DMS79 (cell line): ENCODE measurements around the gene ZNF827.
"Not testable (repeated sequence)": the region's sequence is repeated elsewhere in the genome, so short reads cannot be mapped to it uniquely, and the experiment has no call there.

Source experiments
- DNase-seq: peaks from one replicate; lab custom pipeline; 2025; lab: John Stamatoyannopoulos, UW

The ZNF827 gene

DNA sequence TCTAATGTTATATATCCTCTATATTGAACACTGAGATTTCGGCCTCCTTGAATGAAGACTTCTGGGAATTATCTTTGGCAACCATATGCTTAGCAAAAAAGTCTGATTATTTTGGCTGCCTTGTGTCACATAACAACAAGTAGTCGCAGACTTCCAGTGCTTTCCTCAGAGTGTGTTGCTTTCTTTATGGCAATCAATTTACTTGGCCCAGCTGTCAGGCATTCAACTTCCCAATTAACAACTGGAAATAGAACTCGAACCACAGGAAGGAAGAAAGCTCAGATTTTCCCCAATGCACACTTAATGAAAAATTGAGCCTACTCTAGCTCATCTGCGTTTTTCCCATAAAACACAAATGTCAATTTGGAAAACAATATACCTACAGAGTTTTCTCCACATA is 71.6 kb downstream of the ZNF827 start:
- DNase-seq, result no peak

DNA sequence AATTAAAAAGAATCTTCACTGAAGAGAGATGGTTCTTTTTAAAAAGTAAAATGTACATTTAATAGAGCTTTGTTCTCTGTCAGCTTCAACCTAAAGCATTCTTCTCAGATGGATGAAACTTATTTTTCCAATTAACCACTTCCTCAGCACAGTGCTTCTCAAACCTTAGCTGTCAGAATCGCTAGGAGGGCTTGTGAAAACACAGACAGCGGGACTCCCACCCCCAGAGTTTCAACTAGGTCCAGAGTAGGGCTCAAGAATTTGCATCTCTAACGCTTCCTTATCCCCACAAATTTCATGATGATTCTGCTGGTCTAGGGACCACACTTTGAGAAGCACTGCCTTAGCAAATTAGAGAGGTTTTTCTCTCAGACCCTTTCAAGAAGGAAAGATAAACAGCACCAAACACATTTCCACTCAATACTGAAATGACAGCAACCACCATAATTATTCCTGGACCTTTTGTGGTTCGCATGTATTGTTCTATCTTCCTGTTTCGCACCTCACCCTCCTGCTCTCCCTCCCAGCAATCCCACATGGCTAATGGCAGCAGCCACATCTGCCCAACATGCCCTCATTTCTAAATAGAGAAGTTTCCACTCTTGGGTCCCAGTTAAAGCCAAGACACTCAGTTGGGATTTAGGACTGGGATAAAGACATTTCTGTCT is 73.2 kb downstream of the ZNF827 start:
- DNase-seq, result no peak

DNA sequence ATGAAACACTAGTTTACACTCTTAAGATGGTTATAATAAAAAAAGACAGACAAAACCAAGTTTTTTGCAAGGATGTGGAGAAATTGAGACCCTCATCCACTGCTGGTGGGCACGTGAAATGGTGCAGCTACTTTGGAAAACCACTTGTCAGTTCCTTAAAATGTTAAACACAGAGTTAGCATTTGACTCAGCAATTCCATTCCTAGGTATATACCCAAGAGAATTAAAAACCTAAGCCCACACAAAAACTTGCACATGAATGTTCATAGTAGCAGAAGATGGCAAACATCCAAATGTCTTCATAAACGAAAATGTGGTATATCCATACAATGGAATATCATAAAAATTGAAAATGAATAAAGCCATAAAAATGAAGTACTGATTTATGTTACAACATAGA is 75.4 kb downstream of the ZNF827 start:
- DNase-seq, result no peak

DNA sequence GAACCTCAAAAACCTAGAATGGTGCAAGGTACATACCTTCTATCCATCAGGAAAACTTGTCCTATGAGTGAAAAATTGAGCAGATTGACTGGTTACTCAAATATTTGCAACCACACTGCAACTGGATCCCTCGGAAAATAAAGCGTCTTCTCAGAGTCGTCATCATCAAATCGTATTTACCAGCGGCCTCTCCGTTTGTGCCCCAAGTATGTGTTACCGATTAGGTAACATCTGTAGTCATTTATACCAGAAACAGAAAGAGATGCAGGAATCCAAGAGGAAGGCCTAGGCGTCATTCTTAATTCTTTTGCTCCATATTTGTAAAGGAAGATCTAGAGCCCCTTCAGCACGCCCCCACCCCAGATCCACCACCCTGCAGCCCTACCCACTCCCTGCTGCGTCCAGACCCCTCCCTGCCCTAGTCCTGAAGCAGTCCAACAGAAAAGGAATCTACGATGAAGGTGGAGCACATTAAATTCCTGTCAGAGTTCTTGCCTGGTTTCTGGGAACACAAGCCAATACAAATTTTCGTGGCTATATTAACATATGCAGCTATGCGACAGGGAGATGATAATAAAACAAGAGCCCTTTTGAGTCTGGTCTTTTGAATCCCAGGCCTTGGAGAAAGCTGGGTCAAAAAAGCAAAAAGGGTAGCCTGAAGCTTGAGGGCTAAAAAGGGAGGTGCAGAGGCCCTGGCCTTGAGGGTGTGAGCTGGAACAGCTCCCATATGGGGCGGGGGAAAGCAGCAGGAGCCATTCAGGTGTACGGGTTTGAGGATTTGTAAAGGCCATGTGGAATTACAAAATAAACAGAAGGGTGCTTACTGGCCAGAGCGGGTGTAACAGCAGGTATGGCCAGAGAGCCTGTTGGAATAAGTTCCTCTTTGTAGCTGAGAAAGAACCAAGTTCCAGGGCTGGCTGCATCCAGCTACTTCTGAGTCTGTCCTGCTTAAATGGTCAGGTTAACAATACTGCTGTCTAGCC is 77.0 kb downstream of the ZNF827 start:
- DNase-seq, result no peak

DNA sequence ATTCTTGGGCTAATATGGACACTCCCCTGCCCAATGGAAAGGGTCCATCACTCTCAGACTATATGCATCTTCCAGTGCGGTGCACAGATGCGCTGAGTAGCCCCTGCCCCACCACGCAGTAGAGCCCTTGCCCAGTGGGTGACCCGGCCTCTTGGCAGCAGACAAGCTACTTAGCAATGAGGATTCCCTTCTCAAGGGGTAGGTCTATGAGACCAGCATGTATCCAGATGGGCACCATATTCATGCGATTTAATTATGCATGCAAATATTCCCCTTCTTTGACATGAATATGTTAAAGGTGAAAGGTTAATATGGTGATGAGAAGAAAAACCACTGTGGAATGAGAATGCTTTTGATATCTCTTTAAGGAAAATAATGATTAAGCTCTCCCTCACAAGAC is 77.7 kb downstream of the ZNF827 start:
- no peak for DNase-seq

DNA sequence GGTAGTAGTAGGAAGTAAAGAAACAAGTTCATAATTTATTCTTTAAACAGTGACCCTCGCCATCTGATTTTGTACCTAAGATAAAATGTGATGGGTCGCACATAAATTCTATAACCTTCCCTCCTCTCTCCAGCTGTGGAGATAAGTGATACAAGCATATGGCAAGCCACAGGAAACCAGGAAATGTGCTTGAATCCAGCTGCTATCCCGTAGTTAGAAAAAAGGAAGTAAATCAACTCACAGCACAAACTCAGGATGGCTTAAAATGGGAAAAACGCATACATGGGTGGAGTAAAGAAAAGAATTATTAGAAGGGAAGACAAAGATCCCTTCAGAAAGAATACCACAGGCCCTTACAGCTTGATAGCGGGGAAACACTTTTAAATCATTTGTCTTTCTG is 78.2 kb downstream of the ZNF827 start:
- no peak for DNase-seq

DNA sequence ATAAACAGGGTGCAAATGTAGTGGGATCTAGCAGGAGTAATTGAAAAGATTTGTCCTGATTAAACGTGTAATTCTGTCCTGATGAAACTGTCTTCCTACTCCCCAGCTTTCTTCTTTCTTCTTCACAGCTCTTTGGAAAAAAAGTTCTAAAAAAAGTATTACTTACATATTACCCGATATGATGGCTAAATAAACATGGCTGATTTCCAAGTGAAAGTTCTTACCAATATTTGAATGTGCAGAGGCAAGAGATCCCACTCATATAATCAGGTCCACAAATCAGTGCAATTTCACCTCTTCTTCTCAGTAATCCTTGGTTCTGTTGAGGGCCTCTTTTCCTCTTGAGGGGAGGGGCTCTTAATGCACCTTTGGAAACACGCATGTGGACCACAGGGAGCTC is 78.7 kb downstream of the ZNF827 start:
- no peak for DNase-seq

DNA sequence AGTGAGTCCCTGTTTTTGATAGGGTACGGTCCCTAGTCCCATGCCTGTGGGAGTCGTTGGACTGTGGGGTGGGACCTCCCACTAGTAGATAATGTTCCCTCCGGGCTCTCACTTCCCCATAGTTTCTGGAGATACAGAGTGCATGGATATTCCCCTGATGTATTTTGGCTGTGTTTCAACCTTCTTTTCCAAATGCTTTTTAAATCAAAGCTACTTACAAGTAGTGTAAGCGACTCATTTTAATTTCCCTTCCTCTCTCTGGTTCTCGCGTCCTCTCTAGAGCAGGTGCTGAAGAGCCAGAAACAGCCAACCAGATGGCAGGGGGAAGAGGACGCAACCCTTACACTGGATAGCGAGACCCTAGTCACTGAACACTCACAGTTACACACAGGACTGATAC is 79.2 kb downstream of the ZNF827 start:
- DNase-seq, result no peak

DNA sequence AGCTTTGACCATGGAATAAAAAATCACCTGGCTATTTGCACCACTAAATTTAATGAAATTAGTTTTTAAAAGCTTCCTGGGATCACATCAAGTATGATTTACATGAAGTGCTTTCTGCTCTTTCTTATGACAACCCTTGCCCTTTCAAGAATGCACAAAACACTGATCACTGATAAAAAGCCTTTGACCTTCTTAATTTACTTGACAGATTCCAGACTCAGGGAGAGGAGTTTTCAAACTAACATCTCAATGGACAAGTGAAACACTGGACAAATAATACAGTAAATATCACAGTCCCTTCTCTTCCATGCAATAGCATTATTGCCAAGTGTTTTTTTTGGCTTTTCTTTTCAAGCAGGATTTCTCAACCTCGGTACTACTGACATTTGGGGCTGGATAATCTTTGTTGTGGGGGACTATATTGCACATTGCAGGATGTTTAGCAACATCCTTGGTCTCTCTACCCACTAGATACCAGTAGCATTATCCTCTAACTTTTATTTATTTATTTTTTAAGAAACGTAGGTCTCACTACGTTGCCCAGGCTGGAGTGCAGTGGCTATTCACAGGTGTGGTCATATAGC is 86.3 kb downstream of the ZNF827 start:
- DNase-seq, result no peak

DNA sequence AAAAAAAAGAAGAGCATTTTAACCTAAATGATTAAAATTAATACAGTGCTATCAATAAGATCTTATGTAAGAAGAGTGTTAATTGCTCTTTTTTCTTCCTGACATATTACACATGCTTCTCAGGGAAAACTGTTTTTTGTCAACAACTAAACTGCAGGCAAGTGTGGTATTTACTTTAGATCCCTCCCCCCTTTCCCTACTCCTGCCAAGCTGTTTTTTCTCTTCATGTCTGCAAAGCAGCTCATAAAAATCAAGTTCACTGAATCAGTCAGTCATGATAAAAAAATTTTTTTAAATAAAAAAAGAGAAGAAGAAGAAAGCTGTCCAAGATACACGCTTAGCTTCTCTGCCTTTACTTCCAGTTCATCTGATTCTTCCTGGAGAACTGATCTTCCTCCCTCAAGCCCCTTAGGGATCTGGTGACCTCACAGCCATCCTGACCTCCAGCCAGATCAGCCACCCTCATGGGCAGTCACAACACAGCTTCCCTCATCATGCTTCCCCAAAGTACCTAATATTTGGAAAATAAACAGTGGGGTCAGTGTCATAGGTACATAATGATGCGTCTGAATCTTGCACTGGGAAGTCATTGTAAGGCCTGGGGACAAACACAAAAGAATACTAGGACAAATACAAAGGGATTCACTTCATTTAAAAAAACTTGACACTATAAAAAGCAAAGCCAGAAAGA is 87.0 kb downstream of the ZNF827 start:
- DNase-seq, result no peak

DNA sequence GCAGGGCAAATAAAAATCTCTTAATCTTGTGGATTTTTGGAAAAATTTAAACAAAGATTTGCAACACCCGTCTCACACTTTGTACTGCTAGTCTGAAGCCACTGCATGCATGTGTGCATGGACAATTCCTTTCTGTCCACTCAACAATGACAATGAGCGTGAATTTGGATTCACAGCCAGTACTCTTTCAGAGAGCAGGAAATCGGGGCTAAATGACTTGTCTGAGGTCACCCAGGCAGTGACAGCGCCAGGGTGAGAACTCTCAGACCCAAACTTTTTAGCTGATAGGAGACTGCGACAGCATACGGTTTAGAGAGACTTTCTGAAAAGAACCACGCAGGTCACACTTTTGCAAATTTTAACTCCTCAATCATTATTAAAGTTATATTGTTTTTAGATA is 90.9 kb downstream of the ZNF827 start:
- DNase-seq, result no peak

DNA sequence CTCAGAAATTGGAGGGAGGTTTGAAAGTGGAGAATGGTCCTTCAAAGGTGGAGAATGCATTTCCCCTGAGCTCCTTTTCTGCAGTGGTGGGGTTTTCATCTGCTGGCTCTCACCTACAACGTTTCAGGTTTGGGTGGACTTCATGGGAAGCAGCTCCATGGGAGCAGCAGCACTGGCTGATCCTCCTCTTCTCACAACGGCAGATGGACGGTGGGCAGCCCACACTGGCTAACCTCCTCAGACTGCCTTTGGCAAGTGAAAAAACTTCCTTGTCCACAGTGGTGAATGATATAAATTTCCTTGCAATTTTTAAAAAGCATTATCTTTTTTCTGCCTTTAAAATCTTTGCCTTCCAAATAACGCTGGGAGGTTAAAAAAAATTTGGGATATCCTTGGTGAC is 93.5 kb downstream of the ZNF827 start:
- no peak for DNase-seq

DNA sequence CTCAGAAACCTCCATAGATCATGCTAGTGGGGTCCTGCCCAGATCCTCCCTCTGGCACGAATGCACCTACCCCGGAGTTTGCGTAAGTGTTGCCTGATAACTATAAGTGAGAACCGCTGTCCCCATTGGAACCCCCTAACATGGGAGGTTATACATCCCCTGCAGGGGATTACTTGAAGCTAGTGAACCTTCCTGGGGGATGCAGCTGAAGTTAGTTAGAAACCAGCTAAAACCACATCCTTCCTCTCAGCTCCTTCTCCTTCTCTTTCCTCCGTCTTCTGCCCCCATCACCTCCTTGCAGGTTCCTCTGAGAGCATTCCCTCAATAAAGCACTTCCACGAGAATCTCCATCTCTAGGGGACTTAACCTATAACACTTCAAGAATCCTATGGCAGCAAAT is 95.0 kb downstream of the ZNF827 start:
- DNase-seq, result no peak

DNA sequence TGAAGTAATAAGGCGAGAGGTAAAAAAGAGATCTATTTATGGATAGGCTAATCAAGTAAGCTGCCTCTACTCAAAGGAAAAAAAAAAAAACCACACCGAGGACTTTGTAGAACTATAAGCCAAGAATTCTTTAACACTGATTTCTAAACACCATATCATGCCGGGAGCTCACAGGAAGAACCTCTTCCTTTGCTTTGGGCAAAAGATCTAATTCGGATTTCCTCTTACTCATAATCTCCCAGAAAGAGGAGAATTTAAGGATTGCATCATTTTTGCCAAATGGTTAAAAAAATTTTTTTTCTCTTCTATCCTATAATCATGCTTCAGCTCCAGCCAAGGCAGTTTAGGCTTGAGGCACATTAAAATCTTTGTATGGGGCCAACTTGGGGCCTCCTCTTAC is 95.5 kb downstream of the ZNF827 start:
- DNase-seq, result no peak

DNA sequence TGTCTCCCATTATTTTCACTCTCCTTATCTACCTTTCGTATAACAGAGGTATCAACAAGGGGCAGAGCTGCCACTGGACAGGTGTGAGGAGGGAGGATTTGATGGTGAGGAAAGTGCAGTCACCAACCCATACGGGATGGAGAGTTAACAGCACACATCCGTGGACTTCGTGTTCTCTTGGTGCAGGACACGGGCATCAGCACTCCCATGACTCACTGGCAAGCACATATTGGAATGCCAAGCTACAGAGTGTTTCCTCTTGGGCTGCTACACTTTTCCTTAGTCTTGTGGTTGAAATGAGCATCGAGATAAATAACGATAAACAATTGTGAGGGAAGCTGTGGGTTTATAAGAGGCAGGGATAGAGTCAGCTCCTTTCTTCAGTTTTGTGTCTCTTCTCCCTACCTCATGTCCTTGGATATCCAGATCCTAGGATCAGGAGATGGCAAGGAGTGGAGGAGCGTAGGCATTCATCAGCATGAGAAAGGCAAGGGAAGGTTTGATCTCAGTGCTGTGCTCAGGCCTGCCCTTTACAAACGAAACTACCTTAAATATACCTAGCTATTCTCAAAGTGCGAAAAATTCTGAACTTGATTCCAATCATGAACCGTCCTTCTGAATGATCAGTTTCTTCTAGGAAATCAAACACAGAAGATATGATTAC is 96.3 kb downstream of the ZNF827 start:
- no peak for DNase-seq

DNA sequence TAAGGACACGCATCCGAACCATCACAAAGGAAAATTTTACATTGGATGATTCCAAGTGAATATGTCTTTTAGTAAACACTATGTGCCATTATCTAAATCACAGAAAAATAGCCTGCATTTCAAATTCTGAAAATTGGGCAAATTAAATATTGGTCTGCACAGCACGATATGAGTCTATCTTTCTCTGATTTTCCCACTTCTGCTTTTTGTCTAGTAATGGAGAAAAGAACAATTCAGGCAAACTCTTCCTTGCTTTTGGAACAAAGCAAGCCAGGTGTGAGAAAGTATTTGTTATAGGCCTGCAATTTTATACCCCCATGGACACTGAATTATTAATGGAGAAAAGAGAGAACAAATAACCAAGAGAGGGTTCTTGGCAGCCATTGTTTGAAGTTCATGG is 97.8 kb downstream of the ZNF827 start:
- no peak for DNase-seq

DNA sequence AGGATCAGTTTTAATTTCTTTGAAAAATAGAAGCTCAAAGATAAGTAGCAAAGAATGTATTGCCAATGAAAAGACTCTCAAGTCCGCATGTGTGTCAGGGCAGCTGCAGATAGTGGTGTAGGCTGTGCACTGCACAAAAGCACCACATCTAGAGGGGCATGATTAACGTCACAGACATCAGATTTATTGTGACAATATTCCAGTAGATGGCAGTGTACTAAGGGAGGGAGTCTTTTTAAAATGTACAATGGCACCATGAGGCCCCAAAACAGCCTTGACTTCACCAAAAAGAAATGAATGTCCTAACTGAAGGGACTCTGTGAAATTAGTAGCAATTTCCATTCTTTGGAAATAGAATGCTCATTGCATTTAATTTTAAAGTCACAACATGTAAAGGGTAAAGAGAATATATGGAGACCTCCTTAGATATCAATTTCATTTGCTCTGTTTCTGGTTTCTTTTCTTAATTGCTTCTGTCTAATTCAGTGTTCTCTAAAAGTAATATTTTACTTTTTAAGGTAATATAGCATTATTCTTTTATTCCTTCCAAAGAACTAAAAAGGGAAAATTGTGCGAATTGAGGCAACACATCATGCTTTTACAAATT is 98.4 kb downstream of the ZNF827 start:
- DNase-seq, result no peak

DNA sequence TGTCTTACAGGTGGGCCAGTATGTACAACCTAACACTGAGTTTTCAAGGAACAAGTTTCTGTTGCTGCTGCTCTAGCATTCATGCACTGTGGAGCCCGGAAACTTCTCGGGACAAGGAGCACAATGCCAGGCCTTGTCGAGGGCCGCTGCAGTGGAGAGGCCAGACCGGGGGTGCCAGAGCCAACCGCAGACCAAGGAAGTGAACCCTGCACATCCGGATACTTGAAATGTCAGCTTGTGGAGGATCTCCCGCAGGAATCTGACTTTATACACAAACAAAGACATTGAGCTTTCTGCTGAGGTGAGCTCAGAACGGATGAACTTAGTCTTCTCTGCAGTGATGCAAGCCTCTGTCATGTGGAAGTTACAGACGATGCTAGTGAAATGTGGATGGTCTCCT is 99.5 kb downstream of the ZNF827 start:
- DNase-seq, result no peak

DNA sequence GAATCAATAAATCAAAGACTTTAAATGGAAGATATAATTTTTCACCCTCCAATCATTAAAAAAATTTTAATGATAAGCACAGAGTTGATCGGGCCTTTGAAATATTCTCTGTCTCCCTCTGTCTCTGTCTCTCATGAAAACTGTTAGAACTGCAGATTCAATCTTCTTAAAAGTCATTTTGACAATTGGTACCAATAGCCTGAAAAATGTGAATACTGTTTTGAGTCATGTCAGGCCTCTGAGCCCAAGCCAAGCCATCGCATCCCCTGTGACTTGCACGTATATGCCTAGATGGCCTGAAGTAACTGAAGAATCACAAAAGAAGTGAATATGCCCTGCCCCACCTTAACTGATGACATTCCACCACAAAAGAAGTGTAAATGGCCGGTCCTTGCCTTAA is 106.2 kb downstream of the ZNF827 start:
- not testable (repeated sequence) for DNase-seq

DNA sequence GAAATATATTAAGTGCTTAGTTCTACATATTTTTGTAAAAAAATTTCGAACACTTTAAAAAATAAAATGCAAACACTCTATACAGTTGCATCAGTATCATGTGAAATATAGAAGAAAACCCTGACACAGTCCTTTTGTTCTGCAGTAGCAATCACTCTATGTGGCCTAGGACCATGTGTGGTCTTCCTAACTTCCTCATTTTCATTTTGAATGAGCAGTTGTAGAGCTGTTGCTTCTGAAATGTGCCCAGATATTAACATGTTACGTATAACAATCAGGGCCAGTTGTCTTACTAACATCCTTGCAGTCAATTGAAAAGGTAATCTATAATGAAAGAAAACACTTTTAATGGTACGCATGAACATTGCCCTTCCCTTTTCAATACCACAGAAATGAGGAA is 107.9 kb downstream of the ZNF827 start:
- DNase-seq, result no peak

DNA sequence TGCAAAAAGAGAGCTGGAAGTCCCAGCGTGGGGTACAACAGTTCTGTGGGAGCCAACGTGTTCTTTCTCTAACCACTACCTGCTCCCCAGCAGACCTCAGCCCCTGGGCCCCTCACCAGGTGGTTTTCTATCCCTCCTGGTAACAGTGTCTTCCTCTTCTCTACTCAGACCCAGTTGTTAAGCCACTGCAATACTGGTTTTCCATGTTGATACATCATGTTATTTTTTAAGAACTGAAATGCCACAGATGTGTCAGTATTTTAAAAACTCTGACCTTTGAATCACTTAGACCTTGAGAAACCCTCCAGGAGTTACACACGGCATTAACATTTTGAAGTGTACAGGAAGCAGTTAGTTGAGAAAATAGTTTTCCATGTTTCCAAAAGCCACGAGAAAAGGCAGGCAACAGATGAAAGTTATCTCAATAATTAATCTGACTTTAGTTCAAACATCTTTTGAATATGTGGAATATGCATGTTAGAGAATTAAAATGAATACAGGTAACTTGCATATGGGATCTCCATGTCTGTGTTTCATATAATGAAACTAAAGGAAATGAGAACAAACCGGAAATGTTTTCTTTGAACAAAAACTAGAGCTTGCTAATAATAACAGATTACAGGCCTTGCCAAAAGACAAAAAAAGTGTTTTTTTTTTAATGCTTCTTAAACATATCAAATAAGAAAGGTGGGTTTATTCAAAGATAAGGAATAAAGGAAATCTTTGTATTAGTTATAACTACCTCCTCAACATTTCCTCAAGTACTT is 108.8 kb downstream of the ZNF827 start:
- no peak for DNase-seq
